H7 (cell line): ENCODE data around the gene TRMT11. TPM values are rescaled to one million over a fixed set of nuclear protein-coding genes. Genes with fewer than 3 reads are reported as not detected.

Source experiments
- DNase-seq: peaks from one replicate; pipeline ENCODE4 v3.0.0; 2012
- H3K27me3 ChIP-seq: 2 replicates; pipeline ENCODE4 v1.6.0; 2011; ENCODE audit warnings: mild to moderate bottlenecking, low read length; ENCODE audit not compliant: control insufficient read depth, insufficient read depth
- H3K36me3 ChIP-seq: replicated peaks from 2 replicates; pipeline ENCODE4 v1.5.1; 2011; ENCODE audit warnings: low read length; ENCODE audit not compliant: control insufficient read depth, insufficient read depth
- H3K4me3 ChIP-seq: 2 replicates; pipeline ENCODE4 v1.5.1; 2011; ENCODE audit warnings: low read depth, mild to moderate bottlenecking, control low read depth, low read length, moderate library complexity; ENCODE audit not compliant: insufficient read depth
- total RNA-seq: library from RNA; depleted of rRNA; stranded (reverse); fragments of >200 nt; shearing (Covaris generic); gene quantifications from 2 replicates; pipeline ENCODE4 v1.2.3, GENCODE V29; 2014; rRNA removed

Gene TRMT11
- total RNA-seq, 1 experiment from 2014 or later: 29.5 TPM

GRCh38 chr6:126076992-126077664, 90.8 kb downstream of the TRMT11 start:
- DNase-seq: no peak
- Histone ChIP-seq H3K27me3 (no peaks in the 10 kb centered on the region), H3K4me3 (no peak overlapping the region), H3K36me3 (no peaks in the 10 kb centered on the region)

GRCh38 chr6:126077810-126078776, 91.8 kb downstream of the TRMT11 start:
- Histone ChIP-seq H3K4me3 (no peak overlapping the region), H3K27me3 (no peaks in the 10 kb centered on the region), H3K36me3 (no peaks in the 10 kb centered on the region)
- DNase-seq: no peak

GRCh38 chr6:126083875-126084274, 97.5 kb downstream of the TRMT11 start:
- no peak overlapping the region for H3K4me3 ChIP-seq
- H3K27me3 ChIP-seq: no peaks in the 10 kb centered on the region
- no peak for DNase-seq
- H3K36me3 ChIP-seq: no peaks in the 10 kb centered on the region

DNA sequence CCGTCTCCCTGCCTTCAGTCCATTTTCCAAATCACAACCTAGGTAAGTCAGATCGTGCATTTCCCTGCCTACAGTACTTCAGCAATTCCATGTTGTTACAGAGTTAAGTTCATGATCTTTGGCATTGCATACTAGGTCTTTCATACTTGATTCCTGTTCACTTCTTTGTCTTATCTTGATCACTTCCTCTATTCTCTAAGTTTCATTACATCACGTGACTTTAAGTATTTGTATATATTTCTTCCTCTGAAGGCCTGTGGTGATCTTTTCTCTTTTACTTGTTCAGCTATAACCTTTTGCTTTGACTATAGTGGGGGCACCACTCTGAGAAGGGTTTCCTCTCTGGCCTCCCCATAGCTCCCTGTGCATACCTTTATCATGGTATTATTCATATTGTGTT, 100.2 kb downstream of the TRMT11 start:
- DNase-seq: no peak
- Histone ChIP-seq H3K36me3 (no peaks in the 10 kb centered on the region), H3K27me3 (no peaks in the 10 kb centered on the region), H3K4me3 (no peak overlapping the region)

Other genes with a start within 250 kb of the TRMT11 start
- 19.3 and 30.4 TPM in 2 replicates for gene HEY2, start 236.9 kb upstream of the TRMT11 start, total RNA-seq
- gene NCOA7, start 195.6 kb upstream of the TRMT11 start, total RNA-seq: 3.0 and 4.1 TPM in 2 replicates
- 13.8 and 17.7 TPM in 2 replicates for gene HINT3, start 29.8 kb upstream of the TRMT11 start, total RNA-seq